ENCODE data around the gene CRNKL1. TPM values are rescaled to one million over a fixed set of nuclear protein-coding genes. Genes with fewer than 3 reads are reported as not detected.

CRNKL1 gene
- polyA plus RNA-seq, 1 of the 3 experiments (the other 2 are of a cell fraction), result 7.6 TPM

DNA sequence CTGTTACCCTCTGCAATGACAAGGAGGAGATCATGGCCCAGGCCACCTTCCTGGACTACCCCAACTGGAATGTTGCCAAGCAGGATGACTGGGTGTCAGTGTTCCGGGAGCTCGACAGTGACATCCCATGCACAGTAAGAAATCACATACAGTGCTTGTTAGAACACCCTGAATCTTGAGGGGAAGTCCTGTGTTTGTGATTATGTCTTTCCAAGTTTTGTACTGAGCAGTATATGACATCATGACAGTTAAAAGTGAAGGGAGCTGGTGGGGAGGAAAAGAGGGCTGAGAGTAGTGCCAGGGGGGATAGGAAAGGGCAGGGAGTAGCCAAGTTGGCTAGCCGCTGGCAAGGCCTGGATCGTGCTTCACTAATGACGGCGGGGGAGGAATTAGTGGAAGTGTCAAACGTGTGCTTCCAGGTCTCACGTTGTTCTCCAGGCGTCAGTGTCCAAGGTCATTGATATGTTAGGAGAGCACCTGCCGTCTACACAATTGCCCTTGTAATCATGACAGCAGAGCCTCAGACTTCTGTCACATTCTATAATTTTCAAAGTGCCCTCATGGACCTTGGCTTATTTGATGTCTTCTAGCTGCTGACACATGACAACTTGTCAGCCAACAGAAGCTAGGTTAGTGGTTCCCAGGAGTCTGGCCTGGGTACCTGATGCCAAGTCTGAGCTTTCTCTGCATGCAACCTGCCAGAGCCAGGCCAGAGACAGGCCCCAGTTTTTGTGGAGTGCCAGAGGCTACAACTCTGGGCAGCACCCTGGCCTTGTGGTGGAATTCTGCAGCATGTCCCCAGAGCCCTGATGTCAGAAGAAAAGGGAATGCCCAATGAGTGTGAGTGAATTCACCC, 18.8 kb upstream of the CRNKL1 start:
- no peaks in the 10 kb centered on the region for H4K20me1 ChIP-seq (ENCODE audit: insufficient read depth)
- POLR2A ChIA-PET, result no interaction called here
- DNase-seq, result no peak
- no peak overlapping the region for H3K27ac ChIP-seq (ENCODE audit: low read depth in 2 of 2, low read length in 1 of 2)
- H3K9me2 ChIP-seq, result no peaks in the 10 kb centered on the region
- H3K4me2 ChIP-seq, result no peak overlapping the region
- no peak overlapping the region for H2AFZ ChIP-seq (ENCODE audit: low read depth)
- no peaks in the 10 kb centered on the region for H3K9me3 ChIP-seq
- no peak overlapping the region for H3K9ac ChIP-seq
- no peak overlapping the region for H3K4me3 ChIP-seq (ENCODE audit: low read depth in 2 of 2, low read length in 1 of 2)
- CTCF ChIA-PET, result interaction anchor here (1.1 to 2.3 kb wide), 4 partner anchors 13 to 523 kb away, joined by 3 to 14 read pairs (median 6); partner anchors contain the start of genes CFAP61 and CRNKL1
- H3K4me1 ChIP-seq (ENCODE audit: control insufficient read depth in 1 of 2, insufficient read depth in 2 of 2, low read depth in 1 of 2, low read length in 1 of 2), result no peaks in the 10 kb centered on the region; a peak in 1 of 4 replicates
- no peaks in the 10 kb centered on the region for H3K79me2 ChIP-seq (ENCODE audit: insufficient read depth)
- TF ChIP-seq, protein P1, sequence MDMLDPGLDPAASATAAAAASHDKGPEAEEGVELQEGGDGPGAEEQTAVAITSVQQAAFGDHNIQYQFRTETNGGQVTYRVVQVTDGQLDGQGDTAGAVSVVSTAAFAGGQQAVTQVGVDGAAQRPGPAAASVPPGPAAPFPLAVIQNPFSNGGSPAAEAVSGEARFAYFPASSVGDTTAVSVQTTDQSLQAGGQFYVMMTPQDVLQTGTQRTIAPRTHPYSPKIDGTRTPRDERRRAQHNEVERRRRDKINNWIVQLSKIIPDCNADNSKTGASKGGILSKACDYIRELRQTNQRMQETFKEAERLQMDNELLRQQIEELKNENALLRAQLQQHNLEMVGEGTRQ (IDR thresholded peaks at IDR 0.05; ENCODE audit: borderline replicate concordance, low read depth, low read length), result no peak
- no peak for TF ChIP-seq CHD2 (IDR thresholded peaks at IDR 0.05; ENCODE audit: low read length, partially characterized antibody)
- H3K27me3 ChIP-seq (ENCODE audit: insufficient read depth), result no peaks in the 10 kb centered on the region
- H3K36me3 ChIP-seq (replicated peaks in 1 of 2; ENCODE audit: control insufficient read depth in 1 of 2, insufficient read depth in 2 of 2, low read length in 1 of 2), result no peaks in the 10 kb centered on the region
- H3F3A ChIP-seq (replicated peaks; ENCODE audit: insufficient read depth), result no peaks in the 10 kb centered on the region
- WGBS (ENCODE audit: low lambda C conversion rate), result 55% methylated on average over 10 of the region's 10 CpGs

DNA sequence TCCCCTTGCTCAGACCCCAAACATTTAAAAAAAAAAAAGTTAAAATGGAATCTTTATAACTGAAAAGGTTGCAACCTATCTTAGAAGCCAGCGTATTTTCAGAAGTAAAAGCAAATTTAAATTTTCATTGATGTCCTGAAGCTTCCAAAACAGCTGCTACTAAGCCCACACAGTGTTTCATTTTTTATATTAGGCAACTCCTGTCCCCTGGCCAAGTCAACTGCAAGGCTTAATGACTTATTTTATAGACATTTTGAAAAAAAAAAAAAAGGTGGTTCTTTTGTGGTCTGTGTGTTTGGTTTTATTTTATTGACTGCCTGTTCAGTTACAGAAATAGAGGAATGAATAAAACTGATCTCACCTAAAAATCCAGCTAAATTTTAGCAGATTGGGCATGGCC, 13.1 kb upstream of the CRNKL1 start:
- WGBS (ENCODE audit: low lambda C conversion rate), result 74% methylated on average over 1 of the region's 1 CpG
- Histone ChIP-seq H2AFZ (ENCODE audit: low read depth) (no peak overlapping the region), H3K9me2 (no peaks in the 10 kb centered on the region), H3K4me2 (no peak overlapping the region), H3K79me2 (ENCODE audit: insufficient read depth) (no peaks in the 10 kb centered on the region), H3K4me3 (ENCODE audit: low read depth in 2 of 2, low read length in 1 of 2) (no peak overlapping the region), H3K9me3 (no peaks in the 10 kb centered on the region), H3F3A (replicated peaks; ENCODE audit: insufficient read depth) (no peaks in the 10 kb centered on the region), H4K20me1 (ENCODE audit: insufficient read depth) (no peaks in the 10 kb centered on the region), H3K27ac (ENCODE audit: low read depth in 2 of 2, low read length in 1 of 2) (no peak overlapping the region), H3K9ac (no peak overlapping the region), H3K4me1 (ENCODE audit: control insufficient read depth in 1 of 2, insufficient read depth in 2 of 2, low read depth in 1 of 2, low read length in 1 of 2) (no peaks in the 10 kb centered on the region), H3K36me3 (replicated peaks in 1 of 2; ENCODE audit: control insufficient read depth in 1 of 2, insufficient read depth in 2 of 2, low read length in 1 of 2) (no peaks in the 10 kb centered on the region), H3K27me3 (ENCODE audit: insufficient read depth) (no peaks in the 10 kb centered on the region)
- DNase-seq, result no peak
- ChIA-PET POLR2A (no interaction called here), CTCF (interaction anchor here (0.7 kb wide), 1 partner anchor 685 kb away, joined by 3 read pairs; no protein-coding TSS in a partner anchor)
- TF ChIP-seq FOXJ3 (CRISPR knock-in tag; IDR thresholded peaks at IDR 0.05) (no peak), TEAD4 (IDR thresholded peaks at IDR 0.05; ENCODE audit: borderline replicate concordance, insufficient read depth) (no peak), MEF2A (IDR thresholded peaks at IDR 0.05; ENCODE audit: borderline replicate concordance, low read depth) (no peak), GABPA (IDR thresholded peaks at IDR 0.05; ENCODE audit: low read depth) (no peak), NRF1 (IDR thresholded peaks at IDR 0.05; ENCODE audit: low read depth, low read length) (no peak), ELF1 (IDR thresholded peaks at IDR 0.05) (no peak), RXRA (IDR thresholded peaks at IDR 0.05; ENCODE audit: borderline replicate concordance, low read depth) (no peak), SIN3A (IDR thresholded peaks at IDR 0.05; ENCODE audit: borderline replicate concordance, low read depth, low read length) (no peak), YY1 (IDR thresholded peaks at IDR 0.05; ENCODE audit: low read depth) (no peak), RCOR1 (IDR thresholded peaks at IDR 0.05; ENCODE audit: low read length) (no peak), TAF1 (IDR thresholded peaks at IDR 0.05; ENCODE audit: borderline replicate concordance, low read depth, low read length) (no peak), FOXM1 (IDR thresholded peaks at IDR 0.05; ENCODE audit: low read depth) (no peak)
- TF ChIP-seq, protein P2, sequence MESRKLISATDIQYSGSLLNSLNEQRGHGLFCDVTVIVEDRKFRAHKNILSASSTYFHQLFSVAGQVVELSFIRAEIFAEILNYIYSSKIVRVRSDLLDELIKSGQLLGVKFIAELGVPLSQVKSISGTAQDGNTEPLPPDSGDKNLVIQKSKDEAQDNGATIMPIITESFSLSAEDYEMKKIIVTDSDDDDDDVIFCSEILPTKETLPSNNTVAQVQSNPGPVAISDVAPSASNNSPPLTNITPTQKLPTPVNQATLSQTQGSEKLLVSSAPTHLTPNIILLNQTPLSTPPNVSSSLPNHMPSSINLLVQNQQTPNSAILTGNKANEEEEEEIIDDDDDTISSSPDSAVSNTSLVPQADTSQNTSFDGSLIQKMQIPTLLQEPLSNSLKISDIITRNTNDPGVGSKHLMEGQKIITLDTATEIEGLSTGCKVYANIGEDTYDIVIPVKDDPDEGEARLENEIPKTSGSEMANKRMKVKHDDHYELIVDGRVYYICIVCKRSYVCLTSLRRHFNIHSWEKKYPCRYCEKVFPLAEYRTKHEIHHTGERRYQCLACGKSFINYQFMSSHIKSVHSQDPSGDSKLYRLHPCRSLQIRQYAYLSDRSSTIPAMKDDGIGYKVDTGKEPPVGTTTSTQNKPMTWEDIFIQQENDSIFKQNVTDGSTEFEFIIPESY (IDR thresholded peaks at IDR 0.05; ENCODE audit: borderline replicate concordance, low read depth), result no peak
- TF ChIP-seq, protein P3, sequence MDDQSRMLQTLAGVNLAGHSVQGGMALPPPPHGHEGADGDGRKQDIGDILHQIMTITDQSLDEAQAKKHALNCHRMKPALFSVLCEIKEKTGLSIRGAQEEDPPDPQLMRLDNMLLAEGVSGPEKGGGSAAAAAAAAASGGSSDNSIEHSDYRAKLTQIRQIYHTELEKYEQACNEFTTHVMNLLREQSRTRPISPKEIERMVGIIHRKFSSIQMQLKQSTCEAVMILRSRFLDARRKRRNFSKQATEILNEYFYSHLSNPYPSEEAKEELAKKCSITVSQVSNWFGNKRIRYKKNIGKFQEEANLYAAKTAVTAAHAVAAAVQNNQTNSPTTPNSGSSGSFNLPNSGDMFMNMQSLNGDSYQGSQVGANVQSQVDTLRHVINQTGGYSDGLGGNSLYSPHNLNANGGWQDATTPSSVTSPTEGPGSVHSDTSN (IDR thresholded peaks at IDR 0.05), result no peak
- TF ChIP-seq, protein P4, sequence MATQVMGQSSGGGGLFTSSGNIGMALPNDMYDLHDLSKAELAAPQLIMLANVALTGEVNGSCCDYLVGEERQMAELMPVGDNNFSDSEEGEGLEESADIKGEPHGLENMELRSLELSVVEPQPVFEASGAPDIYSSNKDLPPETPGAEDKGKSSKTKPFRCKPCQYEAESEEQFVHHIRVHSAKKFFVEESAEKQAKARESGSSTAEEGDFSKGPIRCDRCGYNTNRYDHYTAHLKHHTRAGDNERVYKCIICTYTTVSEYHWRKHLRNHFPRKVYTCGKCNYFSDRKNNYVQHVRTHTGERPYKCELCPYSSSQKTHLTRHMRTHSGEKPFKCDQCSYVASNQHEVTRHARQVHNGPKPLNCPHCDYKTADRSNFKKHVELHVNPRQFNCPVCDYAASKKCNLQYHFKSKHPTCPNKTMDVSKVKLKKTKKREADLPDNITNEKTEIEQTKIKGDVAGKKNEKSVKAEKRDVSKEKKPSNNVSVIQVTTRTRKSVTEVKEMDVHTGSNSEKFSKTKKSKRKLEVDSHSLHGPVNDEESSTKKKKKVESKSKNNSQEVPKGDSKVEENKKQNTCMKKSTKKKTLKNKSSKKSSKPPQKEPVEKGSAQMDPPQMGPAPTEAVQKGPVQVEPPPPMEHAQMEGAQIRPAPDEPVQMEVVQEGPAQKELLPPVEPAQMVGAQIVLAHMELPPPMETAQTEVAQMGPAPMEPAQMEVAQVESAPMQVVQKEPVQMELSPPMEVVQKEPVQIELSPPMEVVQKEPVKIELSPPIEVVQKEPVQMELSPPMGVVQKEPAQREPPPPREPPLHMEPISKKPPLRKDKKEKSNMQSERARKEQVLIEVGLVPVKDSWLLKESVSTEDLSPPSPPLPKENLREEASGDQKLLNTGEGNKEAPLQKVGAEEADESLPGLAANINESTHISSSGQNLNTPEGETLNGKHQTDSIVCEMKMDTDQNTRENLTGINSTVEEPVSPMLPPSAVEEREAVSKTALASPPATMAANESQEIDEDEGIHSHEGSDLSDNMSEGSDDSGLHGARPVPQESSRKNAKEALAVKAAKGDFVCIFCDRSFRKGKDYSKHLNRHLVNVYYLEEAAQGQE (IDR thresholded peaks at IDR 0.05; ENCODE audit: low read depth, low read length), result no peak

All from SK-N-SH (cell line).